Panc1 (cell line): Measurements from ENCODE around the gene DCXR.

ENCODE experiments used
- CTCF ChIP-seq: fragments of 450-650 bp; IDR thresholded peaks from 2 replicates; pipeline ENCODE4 v1.5.1; 2017; ENCODE audit warnings: mild to moderate bottlenecking
- POLR2AphosphoS5 ChIP-seq: IDR thresholded peaks from 2 replicates; pipeline ENCODE4 v1.6.1; 2012; ENCODE audit warnings: mild to moderate bottlenecking, low read depth, low read length, moderate library complexity
- REST ChIP-seq, 2 experiments: IDR thresholded peaks; 2 replicates each; pipeline ENCODE4 v1.6.1; 2011 to 2012; ENCODE audit warnings: low read depth in 2 of 2, control low read depth in 1 of 2, low read length in 1 of 2, mild to moderate bottlenecking in 1 of 2, moderate library complexity in 1 of 2; ENCODE audit not compliant: insufficient read depth in 1 of 2
- SIN3A ChIP-seq: IDR thresholded peaks from 2 replicates; pipeline ENCODE4 v1.6.1; 2012; ENCODE audit warnings: low read depth, mild to moderate bottlenecking, low read length, moderate library complexity, borderline replicate concordance; ENCODE audit not compliant: insufficient read depth
- TCF7L2 ChIP-seq: IDR thresholded peaks from 2 replicates; pipeline ENCODE4 v1.6.1; 2011; ENCODE audit warnings: mild to moderate bottlenecking, low read depth, low read length, inconsistent platforms

- TF ChIP-seq CTCF: no peak
- 0 out of 4 replicates have a peak, but pooled peaks of 1 of the 2 experiments have one; percentile 7 for TF ChIP-seq REST (IDR thresholded peaks at IDR 0.05; ENCODE audit: insufficient read depth in 1 of 2, low read depth in 2 of 2, low read length in 1 of 2)
- TF ChIP-seq POLR2AphosphoS5: peak; percentile 87
- no peak; the same call in 1 of the 2 replicates for TF ChIP-seq SIN3A
- TF ChIP-seq TCF7L2: no peak
Measured at GRCh38 chr17:82076785-82077591, 39.5 kb upstream of the DCXR start.
